ENCODE data around the gene VDR. TPM values are rescaled to one million over a fixed set of nuclear protein-coding genes. Genes with fewer than 3 reads are reported as not detected.

VDR gene
- total RNA-seq, 4 donors from 2014 or later = 75.1 to 193 (median 156) TPM

- Histone ChIP-seq H3K27ac (no peak overlapping the region), H3K4me3 (no peak overlapping the region), H3K9me3 (no peaks in the 10 kb centered on the region), H3K4me1 (peaks cover 0 to 12% (median 3%) of the 10 kb centered on the region in 4 donors), H3K36me3 (peaks cover 0 to 46% (median 0%) of the 10 kb centered on the region in 3 donors), H3K27me3 (no peaks in the 10 kb centered on the region)
- TF ChIP-seq CTCF (IDR thresholded peaks at IDR 0.05) (no peak), POLR2A (IDR thresholded peaks at IDR 0.05) (no peak)
- DNase-seq = no peak
Measured at GRCh38 chr12:47868041-47868440, 36.8 kb downstream of the VDR start.

- Histone ChIP-seq H3K27me3 (no peaks in the 10 kb centered on the region), H3K36me3 (peaks cover 0 to 46% (median 0%) of the 10 kb centered on the region in 3 donors), H3K27ac (no peak overlapping the region), H3K9me3 (no peaks in the 10 kb centered on the region), H3K4me1 (peaks cover 0 to 12% (median 3%) of the 10 kb centered on the region in 4 donors), H3K4me3 (no peak overlapping the region)
- no peak for DNase-seq
- TF ChIP-seq POLR2A (IDR thresholded peaks at IDR 0.05) (no peak), CTCF (IDR thresholded peaks at IDR 0.05) (no peak)
Measured at GRCh38 chr12:47867495-47867941, 37.3 kb downstream of the VDR start.

GRCh38 chr12:47864646-47865235, 40.1 kb downstream of the VDR start:
- DNase-seq = no peak
- H3K36me3 ChIP-seq = peaks cover 0 to 48% (median 0%) of the 10 kb centered on the region in 3 donors
- H3K9me3 ChIP-seq = no peaks in the 10 kb centered on the region
- H3K4me1 ChIP-seq = peaks cover 0 to 12% (median 4%) of the 10 kb centered on the region in 4 donors
- no peak for TF ChIP-seq POLR2A (IDR thresholded peaks at IDR 0.05)
- TF ChIP-seq CTCF (IDR thresholded peaks at IDR 0.05) = no peak
- no peaks in the 10 kb centered on the region for H3K27me3 ChIP-seq
- H3K4me3 ChIP-seq = no peak overlapping the region
- H3K27ac ChIP-seq = no peak overlapping the region

- Histone ChIP-seq H3K27ac (no peak overlapping the region), H3K4me1 (peaks cover 0 to 12% (median 4%) of the 10 kb centered on the region in 4 donors), H3K4me3 (no peak overlapping the region), H3K9me3 (no peaks in the 10 kb centered on the region), H3K27me3 (no peaks in the 10 kb centered on the region), H3K36me3 (peaks cover 0 to 44% (median 0%) of the 10 kb centered on the region in 3 donors)
- TF ChIP-seq CTCF (IDR thresholded peaks at IDR 0.05) = no peak
- no peak for TF ChIP-seq POLR2A (IDR thresholded peaks at IDR 0.05)
- no peak for DNase-seq
Measured at GRCh38 chr12:47863985-47864384, 40.8 kb downstream of the VDR start.

- Histone ChIP-seq H3K36me3 (peaks cover 0 to 48% (median 0%) of the 10 kb centered on the region in 3 donors), H3K4me3 (no peak overlapping the region), H3K27me3 (no peaks in the 10 kb centered on the region), H3K9me3 (no peaks in the 10 kb centered on the region), H3K4me1 (peaks cover 0 to 12% (median 4%) of the 10 kb centered on the region in 4 donors), H3K27ac (no peak overlapping the region)
- no peak for DNase-seq
- TF ChIP-seq POLR2A (IDR thresholded peaks at IDR 0.05) (no peak), CTCF (IDR thresholded peaks at IDR 0.05) (no peak)
Measured at GRCh38 chr12:47863467-47863866, 41.3 kb downstream of the VDR start.
